Activated naive CD4-positive, alpha-beta T cell treated with anti-CD3 and anti-CD28 coated beads, Interleukin-2, amount 50 U/mL, for 24 hours (primary cell): Measurements from ENCODE around the gene CHD9.
A peak's percentile ranks its signal among the peaks of the same experiment; 100 is the strongest.

ENCODE experiments used
- H3K27ac Mint-ChIP-seq: one replicate; pipeline ENCODE4 v1.8.0; 2021; ENCODE audit warnings: mild to moderate bottlenecking, mixed read lengths
- H3K27me3 Mint-ChIP-seq: one replicate; pipeline ENCODE4 v1.8.0; 2021; ENCODE audit warnings: mixed read lengths
- H3K36me3 Mint-ChIP-seq: one replicate; pipeline ENCODE4 v1.8.0; 2021; ENCODE audit warnings: mixed read lengths
- H3K4me1 Mint-ChIP-seq: one replicate; pipeline ENCODE4 v1.8.0; 2021; ENCODE audit warnings: mixed read lengths
- H3K4me3 Mint-ChIP-seq: one replicate; pipeline ENCODE4 v1.8.0; 2021; ENCODE audit warnings: mild to moderate bottlenecking, mixed read lengths
- H3K9me3 Mint-ChIP-seq: one replicate; pipeline ENCODE4 v1.8.0; 2021; ENCODE audit warnings: mixed read lengths

CHD9 gene

DNA sequence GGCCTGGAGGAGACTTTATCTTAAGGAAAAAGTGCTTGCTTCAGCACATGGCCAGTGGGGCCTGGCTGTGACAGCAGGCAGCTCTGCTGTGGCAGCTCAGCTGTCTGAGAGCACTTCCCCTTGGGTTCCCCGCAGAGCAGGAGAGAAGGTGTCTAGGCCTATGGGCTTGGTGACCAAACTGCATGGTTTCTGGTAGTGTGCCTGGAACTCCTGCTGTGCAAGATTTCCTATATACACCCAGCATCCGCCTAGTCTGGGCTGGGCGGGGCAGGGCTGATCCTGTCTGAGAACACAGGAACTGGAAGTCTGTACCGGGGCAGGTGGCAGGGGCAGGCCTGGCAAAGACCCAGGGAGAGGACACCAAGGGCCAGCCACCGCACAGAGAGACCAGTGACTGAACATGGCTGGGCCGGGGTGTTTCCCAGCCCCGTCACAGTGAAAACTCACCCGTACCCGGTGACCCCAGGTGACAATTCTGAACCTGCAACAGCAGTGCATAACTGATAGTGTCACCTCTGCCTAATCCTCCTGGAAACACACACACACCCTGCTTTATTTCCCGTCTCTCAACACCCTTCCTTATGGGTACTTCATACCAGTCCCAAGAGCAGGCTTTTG is 39.3 kb downstream of the CHD9 start:
- Mint-ChIP-seq H3K9me3 (no peaks in the 10 kb centered on the region), H3K36me3 (no peaks in the 10 kb centered on the region), H3K27ac (no peak overlapping the region), H3K4me3 (no peak overlapping the region), H3K4me1 (peaks cover 15% of the 10 kb centered on the region), H3K27me3 (no peaks in the 10 kb centered on the region)

DNA sequence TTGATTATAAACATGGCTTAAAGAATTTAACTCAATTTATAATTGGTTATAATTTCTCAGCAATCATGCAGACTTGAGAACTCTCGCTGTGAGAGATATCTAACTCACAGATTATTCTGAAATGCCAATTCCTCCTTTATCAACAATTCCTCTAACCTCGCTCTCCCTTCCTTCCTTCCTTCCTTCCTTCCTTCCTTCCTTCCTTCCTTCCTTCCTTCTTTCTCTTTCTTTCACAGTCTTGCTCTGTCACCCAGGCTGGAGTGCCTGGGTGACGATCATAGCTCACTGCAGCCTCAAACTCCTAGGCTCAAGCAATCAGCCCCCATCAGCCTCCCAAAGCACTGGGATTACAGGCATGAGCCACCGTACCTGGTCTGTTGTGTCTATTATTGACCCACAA is 42.4 kb downstream of the CHD9 start:
- Mint-ChIP-seq H3K9me3 (no peaks in the 10 kb centered on the region), H3K36me3 (no peaks in the 10 kb centered on the region), H3K27me3 (no peaks in the 10 kb centered on the region), H3K4me1 (peaks cover 18% of the 10 kb centered on the region), H3K4me3 (no peak overlapping the region), H3K27ac (peak overlapping the region; percentile 14)

DNA sequence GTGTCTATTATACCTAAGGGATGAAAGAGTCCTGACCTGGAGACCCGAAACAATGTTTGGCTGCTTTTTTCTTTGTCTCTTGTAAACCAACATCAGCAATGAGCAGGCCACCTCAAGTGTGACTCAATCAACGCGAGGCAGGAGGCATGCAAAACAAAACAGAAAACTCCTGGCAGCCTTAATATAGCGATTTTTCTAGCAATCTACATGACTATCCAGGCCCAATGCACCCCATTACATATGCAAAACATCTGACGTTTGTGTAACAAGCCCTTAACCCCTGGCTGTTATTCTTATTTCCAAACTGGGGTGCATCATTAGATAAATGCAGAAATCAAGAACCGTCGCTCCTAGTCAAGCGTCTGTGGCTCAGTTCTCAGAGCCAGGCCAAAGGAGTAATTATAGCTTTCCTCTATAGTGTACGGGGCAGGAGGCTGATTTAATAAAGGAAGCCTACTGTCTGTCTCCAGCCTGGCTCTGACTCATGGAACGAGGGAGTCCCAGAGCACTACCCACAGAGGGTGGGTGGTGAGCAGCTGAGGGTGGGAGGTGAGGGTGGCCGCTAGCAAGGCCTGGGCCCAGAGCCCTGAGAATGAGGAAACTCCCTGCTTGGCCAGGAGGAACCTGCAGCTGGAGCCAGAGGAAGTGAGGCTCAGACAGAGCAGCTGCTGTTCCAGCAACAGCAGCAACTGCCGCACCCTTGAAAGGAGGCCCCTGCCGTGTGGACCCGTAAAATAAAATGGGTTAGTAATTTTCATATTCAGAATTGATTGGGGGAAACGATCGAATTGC is 43.9 kb downstream of the CHD9 start:
- Mint-ChIP-seq H3K9me3 (no peaks in the 10 kb centered on the region), H3K4me3 (peak overlapping the region; percentile 87), H3K4me1 (peaks cover 18% of the 10 kb centered on the region), H3K36me3 (no peaks in the 10 kb centered on the region), H3K27me3 (no peaks in the 10 kb centered on the region), H3K27ac (peak overlapping the region; percentile 62)

DNA sequence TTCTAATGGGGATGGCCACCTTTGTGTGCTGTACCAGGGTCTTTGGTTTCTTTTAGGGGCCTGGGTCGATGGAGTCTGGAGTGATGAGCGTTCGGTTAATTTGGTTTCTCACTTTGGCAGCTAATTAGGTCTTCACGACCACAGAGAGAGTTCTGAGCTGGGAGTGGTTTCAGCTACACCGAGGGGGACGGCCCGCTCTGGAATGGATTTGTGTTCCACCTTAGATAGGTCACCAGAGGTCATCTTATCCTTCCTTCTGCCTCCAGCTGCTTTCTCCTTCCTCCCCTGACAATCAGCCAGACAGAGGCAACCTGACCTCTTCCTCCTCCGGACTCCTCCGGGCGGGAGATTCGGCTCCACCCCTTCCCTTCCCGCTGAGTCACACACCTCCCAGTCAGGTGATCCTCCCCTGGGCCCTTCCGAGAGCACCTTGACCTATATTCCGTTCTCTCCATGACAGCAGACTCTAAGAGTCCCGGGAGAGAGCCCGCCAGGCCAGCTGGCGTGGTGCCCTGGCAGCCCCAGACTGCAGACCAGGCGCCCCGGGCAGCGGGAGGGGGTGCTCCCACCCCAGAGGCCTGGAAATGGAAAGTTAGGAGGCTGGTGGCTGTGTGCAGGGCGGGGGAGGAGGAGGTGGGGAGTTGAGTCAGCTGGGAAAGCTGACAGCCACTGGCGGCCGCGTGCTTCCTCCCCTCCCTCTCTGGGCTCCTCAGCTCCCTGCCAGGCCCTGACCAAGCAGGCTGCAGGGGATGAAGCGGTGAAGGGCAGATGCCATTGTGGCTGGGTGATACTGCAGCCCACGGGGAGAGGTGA is 44.7 kb downstream of the CHD9 start:
- Mint-ChIP-seq H3K36me3 (no peaks in the 10 kb centered on the region), H3K27ac (peak overlapping the region; percentile 62), H3K4me1 (peaks cover 18% of the 10 kb centered on the region), H3K27me3 (no peaks in the 10 kb centered on the region), H3K9me3 (no peaks in the 10 kb centered on the region), H3K4me3 (peak overlapping the region; percentile 87)

DNA sequence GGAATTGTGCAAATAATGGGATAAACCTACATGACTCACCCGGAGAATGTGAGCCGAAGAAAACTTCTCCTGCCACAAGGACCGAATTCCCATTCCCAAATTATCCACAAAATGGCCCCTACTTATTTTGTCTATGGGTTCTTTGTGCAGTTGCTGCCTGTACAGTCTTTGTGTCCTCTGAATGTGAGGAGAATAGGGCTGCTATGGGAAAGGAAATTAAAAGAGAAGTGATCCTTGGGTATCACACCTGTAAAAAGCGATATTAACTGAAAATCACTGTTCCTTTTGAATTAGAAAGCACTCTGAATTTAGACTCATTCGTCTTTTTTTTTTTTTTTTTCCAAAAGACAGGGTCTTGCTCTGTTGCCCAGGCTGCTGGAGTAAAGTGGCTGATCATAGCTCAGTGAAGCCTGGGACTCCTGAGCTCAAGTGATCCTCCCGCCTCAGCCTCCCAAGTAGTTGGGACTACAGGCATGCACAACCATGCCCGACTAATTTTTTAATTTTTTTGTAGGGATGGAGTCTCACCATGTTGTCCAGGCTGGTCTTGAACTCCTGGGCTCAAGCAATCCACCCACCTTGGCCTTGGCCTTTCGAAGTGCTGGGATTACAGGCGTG is 45.4 kb downstream of the CHD9 start:
- H3K27me3 Mint-ChIP-seq: no peaks in the 10 kb centered on the region
- no peaks in the 10 kb centered on the region for H3K36me3 Mint-ChIP-seq
- peak overlapping the region; percentile 47 for H3K4me3 Mint-ChIP-seq
- no peaks in the 10 kb centered on the region for H3K9me3 Mint-ChIP-seq
- peaks cover 18% of the 10 kb centered on the region for H3K4me1 Mint-ChIP-seq
- no peak overlapping the region for H3K27ac Mint-ChIP-seq

DNA sequence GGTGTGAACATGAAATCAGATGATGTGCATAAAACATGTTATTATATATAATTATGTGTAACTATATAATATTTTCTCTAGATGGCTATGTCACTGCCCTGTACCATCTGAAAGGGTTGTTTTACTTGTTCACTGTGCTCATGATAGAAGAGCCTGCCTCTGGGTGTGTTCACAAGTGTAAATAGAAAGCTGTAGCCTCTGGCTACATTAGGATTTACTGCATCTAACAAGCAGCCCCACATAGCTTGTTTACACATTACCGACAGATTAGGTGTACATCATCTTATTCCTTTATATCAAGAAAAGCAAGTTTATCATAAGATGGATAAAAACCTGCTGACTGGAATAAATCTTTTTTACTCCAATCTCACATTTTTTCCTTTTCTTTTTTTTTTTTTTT is 46.1 kb downstream of the CHD9 start:
- peak overlapping the region; percentile 47 for H3K4me3 Mint-ChIP-seq
- peaks cover 18% of the 10 kb centered on the region for H3K4me1 Mint-ChIP-seq
- H3K9me3 Mint-ChIP-seq: no peaks in the 10 kb centered on the region
- H3K27me3 Mint-ChIP-seq: no peaks in the 10 kb centered on the region
- H3K27ac Mint-ChIP-seq: no peak overlapping the region
- H3K36me3 Mint-ChIP-seq: no peaks in the 10 kb centered on the region

DNA sequence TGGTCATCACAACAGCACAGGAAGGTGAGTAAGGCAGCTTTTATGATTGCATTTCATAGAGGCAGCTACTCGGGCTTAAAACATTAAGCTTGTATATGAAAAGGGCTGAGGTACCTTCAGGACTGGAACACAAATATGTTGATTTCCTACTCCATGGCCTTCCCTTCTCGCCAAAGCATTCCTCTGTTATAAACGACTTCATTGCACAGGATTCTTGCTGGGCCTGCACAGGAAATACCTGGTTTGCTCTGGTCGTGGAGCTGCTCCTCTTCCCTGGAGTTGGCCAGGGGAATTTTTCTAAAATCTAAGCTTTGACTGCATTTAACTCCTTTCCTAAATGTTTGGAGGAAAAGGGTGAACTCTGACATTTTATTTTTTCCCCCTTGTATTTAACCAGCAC is 49.0 kb downstream of the CHD9 start:
- Mint-ChIP-seq H3K9me3 (no peaks in the 10 kb centered on the region), H3K36me3 (no peaks in the 10 kb centered on the region), H3K27me3 (no peaks in the 10 kb centered on the region), H3K4me1 (peaks cover 13% of the 10 kb centered on the region), H3K4me3 (no peak overlapping the region), H3K27ac (no peak overlapping the region)

DNA sequence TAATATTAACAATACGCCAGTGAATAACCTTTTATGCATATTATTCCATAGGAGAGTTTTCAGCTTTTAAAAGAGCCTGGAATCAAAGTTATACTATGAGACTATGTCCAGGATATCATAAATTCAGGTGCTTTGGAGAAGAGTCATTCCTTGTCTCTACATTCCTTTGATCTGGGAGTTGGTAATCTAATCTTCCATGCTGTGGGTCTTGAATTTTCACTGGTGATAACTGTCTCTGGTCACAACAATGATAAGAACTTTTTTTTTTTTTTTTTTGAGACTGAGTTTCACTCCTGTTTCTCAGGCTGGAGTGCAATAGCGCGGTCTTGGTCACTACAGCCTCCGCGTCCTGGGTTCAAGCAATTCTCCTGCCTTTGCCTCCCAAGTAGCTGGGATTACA is 50.8 kb downstream of the CHD9 start:
- Mint-ChIP-seq H3K27ac (no peak overlapping the region), H3K4me3 (no peak overlapping the region), H3K4me1 (no peaks in the 10 kb centered on the region), H3K27me3 (no peaks in the 10 kb centered on the region), H3K9me3 (no peaks in the 10 kb centered on the region), H3K36me3 (no peaks in the 10 kb centered on the region)

DNA sequence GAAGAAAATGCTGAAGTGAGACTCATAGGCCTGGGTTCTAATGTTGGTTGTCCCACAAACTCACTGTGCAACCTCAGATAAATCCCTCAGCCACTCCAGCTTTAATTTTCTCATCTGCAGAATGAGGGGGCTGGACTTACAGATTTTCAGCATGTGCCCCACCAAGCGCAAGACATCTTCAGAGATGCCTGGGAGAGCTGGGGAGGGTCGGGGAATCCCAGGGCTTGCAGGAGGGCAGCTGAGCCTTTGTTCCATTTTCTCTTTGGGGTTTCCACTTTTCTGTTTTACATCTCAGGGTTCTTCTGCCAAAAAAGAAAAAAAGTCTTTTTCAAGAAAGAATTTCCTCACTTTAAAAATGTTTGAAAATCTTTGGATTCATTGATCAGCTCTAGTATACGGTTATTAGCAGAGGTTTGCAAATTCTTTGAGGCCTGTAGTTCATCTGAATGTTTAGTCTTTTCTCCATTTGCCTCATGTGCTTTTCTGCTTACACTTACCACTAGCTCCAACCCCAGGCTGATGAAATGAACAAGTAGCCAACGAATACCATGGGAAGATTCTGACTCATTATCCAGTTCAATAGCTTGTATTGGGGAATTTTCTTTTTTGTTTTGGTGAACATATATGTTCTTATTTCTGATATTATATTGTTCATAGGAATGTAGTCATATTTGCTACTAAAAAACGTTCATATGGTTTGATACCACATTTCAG is 56.4 kb downstream of the CHD9 start:
- H3K36me3 Mint-ChIP-seq: no peaks in the 10 kb centered on the region
- no peaks in the 10 kb centered on the region for H3K4me1 Mint-ChIP-seq
- no peak overlapping the region for H3K27ac Mint-ChIP-seq
- no peaks in the 10 kb centered on the region for H3K9me3 Mint-ChIP-seq
- no peaks in the 10 kb centered on the region for H3K27me3 Mint-ChIP-seq
- H3K4me3 Mint-ChIP-seq: no peak overlapping the region

DNA sequence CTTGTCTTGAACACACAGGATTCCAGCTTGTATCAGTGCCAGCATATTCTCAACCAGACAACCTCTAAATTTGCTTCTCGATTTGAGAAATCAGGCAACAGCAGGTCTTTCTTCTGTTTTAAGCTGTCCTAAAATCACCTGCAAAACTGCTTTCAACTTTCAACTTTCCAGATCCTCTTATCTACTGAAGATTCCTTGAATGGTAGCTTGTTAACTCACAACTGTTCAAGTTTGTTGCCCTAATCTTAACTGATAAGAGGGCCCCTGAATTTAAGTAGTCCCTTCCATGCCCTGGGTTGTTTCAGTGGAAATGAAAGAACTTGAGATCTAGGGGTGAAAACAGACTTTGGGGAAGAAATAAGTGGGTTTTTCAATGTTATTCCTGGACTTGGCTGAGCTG is 57.2 kb downstream of the CHD9 start:
- H3K9me3 Mint-ChIP-seq: no peaks in the 10 kb centered on the region
- no peaks in the 10 kb centered on the region for H3K4me1 Mint-ChIP-seq
- H3K27ac Mint-ChIP-seq: no peak overlapping the region
- H3K36me3 Mint-ChIP-seq: no peaks in the 10 kb centered on the region
- no peaks in the 10 kb centered on the region for H3K27me3 Mint-ChIP-seq
- H3K4me3 Mint-ChIP-seq: no peak overlapping the region

DNA sequence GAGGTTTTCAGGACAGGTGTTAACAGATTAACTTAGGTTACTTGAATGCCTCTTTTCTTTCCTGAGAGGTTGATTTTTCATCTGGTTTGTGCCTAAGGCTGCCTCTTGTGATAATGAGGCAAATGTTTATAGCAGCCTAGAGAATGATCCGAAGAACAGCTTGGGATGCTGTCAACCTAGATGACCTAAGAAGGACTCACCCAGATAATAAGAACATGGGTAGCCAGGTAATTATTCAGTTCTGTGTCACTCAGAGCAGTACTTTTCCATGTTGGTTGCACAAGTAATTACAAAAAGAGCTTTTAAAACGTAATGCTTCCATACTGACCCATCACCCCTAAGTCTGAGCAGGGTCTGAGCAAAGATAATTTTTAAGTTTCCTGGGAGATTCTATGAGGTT is 60.3 kb downstream of the CHD9 start:
- H3K27ac Mint-ChIP-seq: no peak overlapping the region
- no peaks in the 10 kb centered on the region for H3K4me1 Mint-ChIP-seq
- no peaks in the 10 kb centered on the region for H3K36me3 Mint-ChIP-seq
- no peaks in the 10 kb centered on the region for H3K9me3 Mint-ChIP-seq
- no peak overlapping the region for H3K4me3 Mint-ChIP-seq
- no peaks in the 10 kb centered on the region for H3K27me3 Mint-ChIP-seq

DNA sequence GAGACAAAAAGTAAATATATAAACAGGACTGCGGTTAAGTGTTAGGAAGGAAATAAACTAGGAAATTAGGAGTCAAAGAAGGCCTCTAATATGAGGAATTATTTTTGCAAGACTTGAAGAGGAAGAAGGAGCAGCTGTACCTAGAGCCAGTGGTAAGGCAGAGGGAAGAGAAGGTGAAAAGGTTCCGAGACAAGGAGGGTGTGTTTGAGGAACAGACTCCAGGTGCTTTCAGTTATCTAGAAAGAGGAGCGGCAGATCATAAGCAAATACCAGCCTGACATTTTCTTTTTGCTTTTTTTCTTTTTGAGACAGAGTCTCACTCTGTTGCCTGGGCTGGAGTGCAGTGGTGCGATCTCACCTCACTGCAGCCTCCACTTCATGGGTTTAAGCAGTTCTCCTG is 61.0 kb downstream of the CHD9 start:
- Mint-ChIP-seq H3K27ac (no peak overlapping the region), H3K4me1 (no peaks in the 10 kb centered on the region), H3K9me3 (no peaks in the 10 kb centered on the region), H3K36me3 (no peaks in the 10 kb centered on the region), H3K27me3 (no peaks in the 10 kb centered on the region), H3K4me3 (no peak overlapping the region)

DNA sequence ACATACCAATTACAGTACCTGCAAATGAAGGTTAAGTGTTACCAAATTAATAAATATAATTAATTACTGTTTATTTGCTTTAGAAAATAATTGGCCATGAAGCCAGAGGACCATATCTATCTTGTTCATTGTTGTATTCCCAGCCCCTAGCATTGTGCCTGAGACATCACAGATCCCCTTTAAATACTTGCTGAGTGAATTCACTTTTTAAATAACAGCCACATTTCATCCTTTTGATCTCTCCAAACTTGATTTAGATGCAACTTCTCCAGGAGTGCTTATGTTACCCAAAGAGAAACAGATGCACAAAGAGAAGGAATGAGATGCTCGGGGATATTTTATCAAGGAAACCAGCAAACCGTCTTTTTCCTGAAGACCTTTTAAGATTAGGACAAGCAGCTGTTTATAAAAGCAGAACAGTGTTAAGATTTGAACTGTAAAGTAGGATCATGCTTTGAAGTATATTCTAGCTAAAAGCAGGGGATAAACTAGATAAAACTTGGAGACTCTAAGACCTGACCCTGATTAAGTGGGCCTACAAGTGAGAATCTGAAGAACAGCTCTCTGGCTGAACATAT is 66.3 kb downstream of the CHD9 start:
- Mint-ChIP-seq H3K4me1 (no peaks in the 10 kb centered on the region), H3K27ac (no peak overlapping the region), H3K9me3 (no peaks in the 10 kb centered on the region), H3K4me3 (no peak overlapping the region), H3K27me3 (no peaks in the 10 kb centered on the region), H3K36me3 (no peaks in the 10 kb centered on the region)

DNA sequence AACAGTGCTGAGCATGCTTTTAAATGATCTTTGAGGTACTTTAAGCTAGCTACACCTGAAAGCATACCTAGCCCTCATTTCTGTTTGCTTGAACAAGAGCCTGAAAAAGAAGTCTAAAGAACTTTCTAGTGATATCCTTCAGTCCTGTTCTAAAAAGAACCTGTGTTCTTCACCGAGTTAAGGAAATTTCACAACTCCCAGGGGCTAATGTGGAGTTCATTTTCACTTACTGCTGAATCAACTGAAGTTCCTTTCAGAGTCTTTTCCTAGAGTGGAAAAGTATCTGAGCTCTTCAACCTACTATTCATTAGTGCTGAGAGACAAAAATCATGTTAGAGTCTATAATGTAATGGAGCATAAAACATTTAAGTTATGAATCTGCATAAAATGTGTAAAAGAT is 66.9 kb downstream of the CHD9 start:
- Mint-ChIP-seq H3K4me3 (no peak overlapping the region), H3K4me1 (no peaks in the 10 kb centered on the region), H3K36me3 (no peaks in the 10 kb centered on the region), H3K27ac (no peak overlapping the region), H3K9me3 (no peaks in the 10 kb centered on the region), H3K27me3 (no peaks in the 10 kb centered on the region)

DNA sequence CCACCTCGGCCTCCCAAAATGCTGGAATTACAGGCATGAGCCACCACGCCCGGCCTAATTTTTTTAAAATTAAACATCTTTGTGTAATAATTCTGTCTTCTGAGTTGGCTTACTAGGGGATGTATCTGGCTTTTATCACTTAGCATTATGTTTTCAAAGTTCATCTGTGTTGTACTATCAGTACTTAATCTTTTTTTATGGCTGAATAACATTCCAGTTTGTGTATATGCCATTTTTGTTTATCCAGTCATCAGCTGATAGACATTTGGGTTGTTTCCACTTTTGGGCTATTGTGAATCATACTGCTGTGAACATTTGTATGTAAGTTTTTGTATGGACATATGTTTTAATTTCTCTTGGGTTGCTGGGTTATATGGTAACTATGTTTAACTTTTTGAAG is 69.0 kb downstream of the CHD9 start:
- H3K4me1 Mint-ChIP-seq: no peaks in the 10 kb centered on the region
- H3K36me3 Mint-ChIP-seq: no peaks in the 10 kb centered on the region
- H3K27ac Mint-ChIP-seq: no peak overlapping the region
- no peak overlapping the region for H3K4me3 Mint-ChIP-seq
- no peaks in the 10 kb centered on the region for H3K9me3 Mint-ChIP-seq
- H3K27me3 Mint-ChIP-seq: no peaks in the 10 kb centered on the region
